ENCODE data around the gene ADAM12.

The ADAM12 gene

DNA sequence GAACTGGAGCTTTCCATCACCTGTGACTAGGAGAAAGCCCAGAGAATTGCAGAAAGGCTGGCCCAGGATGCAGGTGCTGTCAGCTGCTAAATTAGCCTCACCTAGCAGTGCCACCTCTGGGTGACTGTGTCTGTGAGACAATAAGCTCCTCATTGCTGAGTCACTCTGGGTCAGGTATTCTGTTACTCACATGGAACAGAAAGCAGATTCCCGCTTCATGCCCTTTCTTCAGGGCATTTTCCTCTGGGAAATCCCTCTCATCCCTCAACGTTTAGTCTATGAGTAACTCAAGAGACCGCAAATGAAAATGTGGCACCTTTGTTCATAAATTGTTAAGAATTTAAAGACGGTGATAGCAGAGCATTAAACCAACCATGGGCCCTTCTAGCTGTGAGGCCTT is 184.0 kb downstream of the ADAM12 start:
- no peak overlapping the region for H3K27ac ChIP-seq (ENCODE audit: low read depth, low read length)
- H3K4me1 ChIP-seq (ENCODE audit: control insufficient read depth in 1 of 2, insufficient read depth in 2 of 2, low read length in 2 of 2), result no peaks in the 10 kb centered on the region
- no peak overlapping the region for H3K9ac ChIP-seq (ENCODE audit: low read depth in 1 of 2, low read length in 2 of 2)

DNA sequence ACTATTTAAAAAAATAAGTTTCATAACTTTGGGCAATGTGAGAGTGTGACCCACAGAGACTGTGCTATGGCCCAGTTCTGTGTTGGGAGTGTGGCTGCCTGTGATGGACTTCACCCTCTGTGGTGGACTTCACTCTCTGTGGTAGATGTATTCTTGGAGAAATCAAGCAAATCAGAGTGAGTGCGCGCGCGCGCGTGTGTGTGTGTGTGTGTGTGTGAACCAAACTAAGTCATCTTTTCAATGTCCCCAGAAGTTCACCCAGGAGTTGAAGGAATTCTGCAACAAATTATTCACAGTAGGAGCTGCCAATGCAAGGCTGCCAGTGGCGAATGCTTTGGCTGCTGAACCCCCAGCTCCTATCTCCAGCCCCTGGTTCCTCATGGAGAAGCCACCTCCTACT is 184.5 kb downstream of the ADAM12 start:
- H3K4me3 ChIP-seq (ENCODE audit: low read depth in 1 of 2, low read length in 2 of 2), result no peak overlapping the region
- no peaks in the 10 kb centered on the region for H3K4me1 ChIP-seq (ENCODE audit: control insufficient read depth in 1 of 2, insufficient read depth in 2 of 2, low read length in 2 of 2)
- H3K9me3 ChIP-seq (ENCODE audit: control insufficient read depth in 1 of 2, low read length in 2 of 2), result no peaks in the 10 kb centered on the region
- H3K9ac ChIP-seq (ENCODE audit: low read depth in 1 of 2, low read length in 2 of 2), result no peak overlapping the region
- H3K27ac ChIP-seq (ENCODE audit: low read depth, low read length), result no peak overlapping the region
- no peaks in the 10 kb centered on the region for H3K27me3 ChIP-seq (ENCODE audit: control insufficient read depth in 1 of 2, insufficient read depth in 2 of 2, low read length in 2 of 2)
- no peaks in the 10 kb centered on the region for H3K36me3 ChIP-seq (ENCODE audit: control insufficient read depth in 1 of 2, insufficient read depth in 2 of 2, low read length in 2 of 2)

More for the DNA sequence above, 184.0 kb downstream of the ADAM12 start:
- Histone ChIP-seq H3K4me3 (ENCODE audit: low read depth in 1 of 2, low read length in 2 of 2) (no peak overlapping the region), H3K9me3 (ENCODE audit: control insufficient read depth in 1 of 2, low read length in 2 of 2) (no peaks in the 10 kb centered on the region), H3K36me3 (ENCODE audit: control insufficient read depth in 1 of 2, insufficient read depth in 2 of 2, low read length in 2 of 2) (no peaks in the 10 kb centered on the region), H3K27me3 (ENCODE audit: control insufficient read depth in 1 of 2, insufficient read depth in 2 of 2, low read length in 2 of 2) (no peaks in the 10 kb centered on the region)

DNA sequence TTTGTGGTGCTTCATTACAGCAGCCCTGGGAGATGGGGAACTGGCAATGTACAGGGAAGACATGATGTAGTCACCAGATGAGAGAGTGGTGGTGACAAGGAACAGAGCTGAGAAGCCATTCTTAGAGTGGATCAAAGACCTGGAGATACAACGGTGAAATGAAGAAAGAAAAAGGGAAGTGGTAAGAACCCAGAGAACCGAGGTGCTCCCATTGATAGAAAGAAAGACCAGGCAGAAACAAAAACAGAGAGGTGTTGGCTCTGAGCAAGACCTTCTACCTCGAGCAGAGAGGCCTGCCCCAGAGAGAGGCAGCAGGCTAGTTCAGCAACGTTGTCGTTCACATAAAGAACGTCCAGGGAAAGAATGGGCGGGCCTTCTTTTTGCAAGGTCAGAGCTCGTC is 186.7 kb downstream of the ADAM12 start:
- Histone ChIP-seq H3K36me3 (ENCODE audit: control insufficient read depth in 1 of 2, insufficient read depth in 2 of 2, low read length in 2 of 2) (no peaks in the 10 kb centered on the region), H3K9me3 (ENCODE audit: control insufficient read depth in 1 of 2, low read length in 2 of 2) (no peaks in the 10 kb centered on the region), H3K4me1 (ENCODE audit: control insufficient read depth in 1 of 2, insufficient read depth in 2 of 2, low read length in 2 of 2) (no peaks in the 10 kb centered on the region), H3K27ac (ENCODE audit: low read depth, low read length) (no peak overlapping the region), H3K9ac (ENCODE audit: low read depth in 1 of 2, low read length in 2 of 2) (no peak overlapping the region), H3K4me3 (ENCODE audit: low read depth in 1 of 2, low read length in 2 of 2) (no peak overlapping the region), H3K27me3 (ENCODE audit: control insufficient read depth in 1 of 2, insufficient read depth in 2 of 2, low read length in 2 of 2) (no peaks in the 10 kb centered on the region)

DNA sequence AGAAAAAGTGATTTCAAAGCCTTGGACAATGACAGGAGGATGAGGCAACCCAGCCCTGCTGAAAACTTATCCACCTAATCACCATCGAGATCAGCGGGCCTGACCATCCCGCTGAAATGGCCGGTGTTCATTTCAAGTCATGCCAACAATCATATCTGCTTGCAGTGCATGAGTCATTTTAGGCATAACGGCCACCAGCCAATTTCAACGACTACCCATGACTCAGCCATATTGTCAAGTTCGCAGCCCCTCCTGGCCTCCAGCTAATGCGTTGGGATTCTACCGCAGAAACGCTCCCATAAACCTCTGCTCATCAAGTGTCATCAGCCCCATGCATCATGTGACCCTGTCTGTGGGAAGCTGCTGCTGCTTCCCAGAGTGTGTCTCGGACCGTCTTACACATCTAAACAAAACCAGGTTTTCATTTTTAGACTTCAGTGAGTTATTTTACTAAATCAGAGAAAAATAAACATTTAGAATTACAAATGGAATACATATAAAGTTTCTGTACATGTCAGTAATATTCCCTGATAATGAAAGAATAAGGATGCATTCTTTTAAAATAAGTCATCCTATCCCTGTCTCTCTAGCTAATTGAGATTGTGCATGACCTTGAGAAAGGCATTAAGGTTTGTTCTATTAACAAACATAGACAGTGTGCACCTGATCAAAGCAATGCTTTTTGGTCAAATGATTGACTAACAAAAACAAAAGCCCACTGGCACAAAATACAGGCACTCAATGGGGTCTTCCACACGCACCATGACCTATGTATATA is 188.9 kb downstream of the ADAM12 start:
- H3K4me3 ChIP-seq (ENCODE audit: low read depth in 1 of 2, low read length in 2 of 2), result no peak overlapping the region
- H3K27me3 ChIP-seq (ENCODE audit: control insufficient read depth in 1 of 2, insufficient read depth in 2 of 2, low read length in 2 of 2), result no peaks in the 10 kb centered on the region
- no peaks in the 10 kb centered on the region for H3K36me3 ChIP-seq (ENCODE audit: control insufficient read depth in 1 of 2, insufficient read depth in 2 of 2, low read length in 2 of 2)
- no peak overlapping the region for H3K27ac ChIP-seq (ENCODE audit: low read depth, low read length)
- H3K9me3 ChIP-seq (ENCODE audit: control insufficient read depth in 1 of 2, low read length in 2 of 2), result no peaks in the 10 kb centered on the region
- H3K9ac ChIP-seq (ENCODE audit: low read depth in 1 of 2, low read length in 2 of 2), result no peak overlapping the region
- H3K4me1 ChIP-seq (ENCODE audit: control insufficient read depth in 1 of 2, insufficient read depth in 2 of 2, low read length in 2 of 2), result no peaks in the 10 kb centered on the region

DNA sequence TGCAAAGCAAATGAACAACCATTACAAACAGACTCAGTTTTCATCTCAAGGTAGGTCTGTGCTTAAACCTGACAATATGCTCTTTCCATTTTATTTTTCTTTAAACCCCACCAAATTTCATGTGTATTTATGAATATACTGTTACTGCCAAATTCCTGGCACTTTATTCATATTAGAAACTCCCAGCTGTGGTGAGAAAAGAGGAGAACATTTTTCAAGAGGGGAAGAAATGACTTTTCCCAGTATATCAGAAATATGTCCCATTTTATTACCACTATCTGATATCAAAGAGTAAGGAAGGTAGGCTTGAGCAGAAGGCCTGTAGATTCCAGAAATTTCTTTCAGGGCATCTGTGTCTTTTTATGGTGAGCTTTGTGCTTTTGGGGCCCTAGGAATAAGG is 189.6 kb downstream of the ADAM12 start:
- H3K9ac ChIP-seq (ENCODE audit: low read depth in 1 of 2, low read length in 2 of 2), result no peak overlapping the region
- no peaks in the 10 kb centered on the region for H3K36me3 ChIP-seq (ENCODE audit: control insufficient read depth in 1 of 2, insufficient read depth in 2 of 2, low read length in 2 of 2)
- H3K4me3 ChIP-seq (ENCODE audit: low read depth in 1 of 2, low read length in 2 of 2), result no peak overlapping the region
- no peaks in the 10 kb centered on the region for H3K4me1 ChIP-seq (ENCODE audit: control insufficient read depth in 1 of 2, insufficient read depth in 2 of 2, low read length in 2 of 2)
- no peaks in the 10 kb centered on the region for H3K27me3 ChIP-seq (ENCODE audit: control insufficient read depth in 1 of 2, insufficient read depth in 2 of 2, low read length in 2 of 2)
- no peak overlapping the region for H3K27ac ChIP-seq (ENCODE audit: low read depth, low read length)
- H3K9me3 ChIP-seq (ENCODE audit: control insufficient read depth in 1 of 2, low read length in 2 of 2), result no peaks in the 10 kb centered on the region

DNA sequence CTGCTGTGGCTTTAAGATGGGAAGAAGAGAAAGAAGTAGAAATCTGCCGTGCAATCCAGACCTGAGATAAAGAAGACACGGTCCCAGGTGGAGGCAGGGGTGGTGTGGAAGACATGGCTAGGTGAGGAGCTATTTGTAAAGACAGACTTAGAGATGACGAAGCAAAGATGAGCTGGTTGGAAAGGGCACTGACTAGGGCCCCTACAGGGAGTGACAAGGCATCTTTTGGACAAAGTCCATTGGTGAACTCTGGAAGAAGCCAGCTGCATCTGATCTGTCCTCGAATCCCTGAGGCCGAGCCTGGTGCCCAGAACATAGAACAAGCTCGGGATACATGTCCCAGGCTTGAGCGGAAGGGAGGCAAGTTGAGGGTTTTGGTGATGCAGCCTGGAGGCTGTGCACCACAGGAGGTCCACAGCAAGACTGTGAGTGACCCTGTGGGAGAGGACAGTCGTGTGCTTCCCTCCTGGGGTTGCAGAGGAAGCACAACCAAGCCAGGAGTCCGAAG is 191.2 kb downstream of the ADAM12 start:
- H3K4me1 ChIP-seq (ENCODE audit: control insufficient read depth in 1 of 2, insufficient read depth in 2 of 2, low read length in 2 of 2), result no peaks in the 10 kb centered on the region
- no peak overlapping the region for H3K27ac ChIP-seq (ENCODE audit: low read depth, low read length)
- no peak overlapping the region for H3K4me3 ChIP-seq (ENCODE audit: low read depth in 1 of 2, low read length in 2 of 2)
- H3K36me3 ChIP-seq (ENCODE audit: control insufficient read depth in 1 of 2, insufficient read depth in 2 of 2, low read length in 2 of 2), result no peaks in the 10 kb centered on the region
- H3K9me3 ChIP-seq (ENCODE audit: control insufficient read depth in 1 of 2, low read length in 2 of 2), result no peaks in the 10 kb centered on the region
- no peak overlapping the region for H3K9ac ChIP-seq (ENCODE audit: low read depth in 1 of 2, low read length in 2 of 2)
- no peaks in the 10 kb centered on the region for H3K27me3 ChIP-seq (ENCODE audit: control insufficient read depth in 1 of 2, insufficient read depth in 2 of 2, low read length in 2 of 2)

DNA sequence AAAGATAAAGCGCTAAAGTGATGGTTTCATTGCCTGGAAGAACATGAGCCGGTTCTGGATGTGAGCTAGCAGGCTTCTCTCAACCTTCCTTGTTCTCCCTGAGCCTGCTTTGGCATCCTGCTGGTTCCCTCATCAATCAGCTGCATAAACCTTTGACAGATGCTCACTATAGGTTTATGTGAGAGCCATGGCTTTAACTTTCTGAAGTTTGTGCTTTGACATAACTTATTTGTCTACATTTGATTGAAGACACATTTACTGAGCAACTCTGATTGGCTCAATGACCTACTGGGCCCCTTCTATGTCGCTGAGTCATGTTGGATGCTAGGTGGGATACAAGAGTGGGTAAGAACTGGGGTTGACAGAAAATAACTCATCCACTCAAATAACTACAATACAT is 192.0 kb downstream of the ADAM12 start:
- H3K36me3 ChIP-seq (ENCODE audit: control insufficient read depth in 1 of 2, insufficient read depth in 2 of 2, low read length in 2 of 2), result no peaks in the 10 kb centered on the region
- H3K9ac ChIP-seq (ENCODE audit: low read depth in 1 of 2, low read length in 2 of 2), result no peak overlapping the region
- H3K9me3 ChIP-seq (ENCODE audit: control insufficient read depth in 1 of 2, low read length in 2 of 2), result no peaks in the 10 kb centered on the region

DNA sequence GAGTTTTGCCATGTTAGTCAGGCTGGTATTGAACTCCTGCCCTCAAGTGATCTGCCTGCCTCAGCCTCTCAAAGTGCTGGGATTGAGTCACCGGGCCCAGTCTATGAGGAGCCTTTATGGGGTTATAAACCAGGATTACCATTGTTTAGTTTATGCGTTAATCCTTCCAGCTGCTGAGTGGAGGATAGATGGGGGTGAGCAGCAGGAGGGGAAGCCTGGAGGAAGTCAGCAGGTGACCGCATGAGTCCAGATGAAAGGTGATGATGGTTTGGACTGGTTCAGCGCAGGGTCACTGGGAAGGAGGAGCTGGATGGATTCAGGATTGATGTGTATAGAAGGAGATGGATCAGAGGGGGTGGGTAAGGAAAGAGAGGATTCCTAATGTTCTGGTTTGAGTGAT is 197.1 kb downstream of the ADAM12 start:
- Histone ChIP-seq H3K27me3 (ENCODE audit: control insufficient read depth in 1 of 2, insufficient read depth in 2 of 2, low read length in 2 of 2) (no peaks in the 10 kb centered on the region), H3K27ac (ENCODE audit: low read depth, low read length) (no peak overlapping the region), H3K4me3 (ENCODE audit: low read depth in 1 of 2, low read length in 2 of 2) (no peak overlapping the region), H3K4me1 (ENCODE audit: control insufficient read depth in 1 of 2, insufficient read depth in 2 of 2, low read length in 2 of 2) (no peaks in the 10 kb centered on the region), H3K9ac (ENCODE audit: low read depth in 1 of 2, low read length in 2 of 2) (no peak overlapping the region), H3K36me3 (ENCODE audit: control insufficient read depth in 1 of 2, insufficient read depth in 2 of 2, low read length in 2 of 2) (no peaks in the 10 kb centered on the region), H3K9me3 (ENCODE audit: control insufficient read depth in 1 of 2, low read length in 2 of 2) (no peaks in the 10 kb centered on the region)

More for the DNA sequence above, 192.0 kb downstream of the ADAM12 start:
- H3K4me1 ChIP-seq (ENCODE audit: control insufficient read depth in 1 of 2, insufficient read depth in 2 of 2, low read length in 2 of 2), result no peaks in the 10 kb centered on the region
- H3K27ac ChIP-seq (ENCODE audit: low read depth, low read length), result no peak overlapping the region
- H3K27me3 ChIP-seq (ENCODE audit: control insufficient read depth in 1 of 2, insufficient read depth in 2 of 2, low read length in 2 of 2), result no peaks in the 10 kb centered on the region
- H3K4me3 ChIP-seq (ENCODE audit: low read depth in 1 of 2, low read length in 2 of 2), result no peak overlapping the region

DNA sequence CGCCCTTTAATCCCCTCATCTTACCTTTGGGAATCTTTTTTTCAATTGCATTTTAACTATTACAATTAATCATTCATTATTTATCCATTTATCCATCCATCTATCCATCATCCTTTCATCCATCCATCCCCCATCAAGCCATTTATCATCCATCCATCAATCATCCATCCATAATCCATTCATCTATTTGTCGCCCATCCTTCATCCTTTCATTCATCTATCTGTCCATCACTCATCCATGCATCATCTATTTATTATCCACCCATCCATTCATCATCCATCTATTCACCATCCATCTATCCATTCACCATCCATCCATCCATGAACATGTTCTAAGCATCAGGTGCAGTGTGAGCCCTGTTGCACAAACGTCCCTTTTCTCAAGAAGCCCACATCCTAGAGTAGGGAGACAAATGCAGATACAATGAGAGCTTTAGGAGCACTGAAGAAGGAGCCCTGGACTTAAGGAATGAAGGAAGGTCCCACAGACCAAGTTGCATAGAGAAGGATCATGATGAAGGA is 199.5 kb downstream of the ADAM12 start:
- no peak overlapping the region for H3K4me3 ChIP-seq (ENCODE audit: low read depth in 1 of 2, low read length in 2 of 2)
- no peaks in the 10 kb centered on the region for H3K9me3 ChIP-seq (ENCODE audit: control insufficient read depth in 1 of 2, low read length in 2 of 2)
- H3K27me3 ChIP-seq (ENCODE audit: control insufficient read depth in 1 of 2, insufficient read depth in 2 of 2, low read length in 2 of 2), result no peaks in the 10 kb centered on the region
- no peaks in the 10 kb centered on the region for H3K36me3 ChIP-seq (ENCODE audit: control insufficient read depth in 1 of 2, insufficient read depth in 2 of 2, low read length in 2 of 2)
- H3K9ac ChIP-seq (ENCODE audit: low read depth in 1 of 2, low read length in 2 of 2), result no peak overlapping the region
- no peaks in the 10 kb centered on the region for H3K4me1 ChIP-seq (ENCODE audit: control insufficient read depth in 1 of 2, insufficient read depth in 2 of 2, low read length in 2 of 2)
- no peak overlapping the region for H3K27ac ChIP-seq (ENCODE audit: low read depth, low read length)

DNA sequence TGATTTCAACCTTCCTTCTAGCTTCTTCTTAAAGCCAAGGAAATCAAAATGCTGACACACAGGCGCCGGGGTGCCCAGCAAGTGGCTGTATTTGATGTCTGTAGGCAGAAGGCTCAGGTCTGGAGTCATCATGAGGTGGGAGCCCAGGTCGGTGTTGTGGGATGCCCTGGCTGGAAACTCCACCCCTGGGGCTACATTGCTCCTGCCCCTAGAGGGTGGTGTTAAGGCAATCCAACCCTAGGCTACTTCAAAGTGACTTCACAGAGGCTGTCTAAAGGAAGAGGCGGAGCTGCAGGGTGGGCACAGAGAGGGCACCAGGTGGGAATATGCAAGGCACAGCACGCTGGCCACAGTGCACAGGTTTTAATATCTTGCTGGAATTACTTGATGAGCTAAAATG is 200.9 kb downstream of the ADAM12 start:
- Histone ChIP-seq H3K9me3 (ENCODE audit: control insufficient read depth in 1 of 2, low read length in 2 of 2) (no peaks in the 10 kb centered on the region), H3K4me1 (ENCODE audit: control insufficient read depth in 1 of 2, insufficient read depth in 2 of 2, low read length in 2 of 2) (no peaks in the 10 kb centered on the region), H3K36me3 (ENCODE audit: control insufficient read depth in 1 of 2, insufficient read depth in 2 of 2, low read length in 2 of 2) (no peaks in the 10 kb centered on the region), H3K4me3 (ENCODE audit: low read depth in 1 of 2, low read length in 2 of 2) (no peak overlapping the region), H3K9ac (ENCODE audit: low read depth in 1 of 2, low read length in 2 of 2) (no peak overlapping the region), H3K27me3 (ENCODE audit: control insufficient read depth in 1 of 2, insufficient read depth in 2 of 2, low read length in 2 of 2) (no peaks in the 10 kb centered on the region), H3K27ac (ENCODE audit: low read depth, low read length) (no peak overlapping the region)
